Prostate gland (tissue), 2 donors: Measurements from ENCODE around the gene TDRD10. TPM values are rescaled to one million over a fixed set of nuclear protein-coding genes. Genes with fewer than 3 reads are reported as not detected.

ENCODE experiments used
- DNase-seq: peaks from one replicate; pipeline ENCODE4 v3.0.0-alpha.2; 2019; ENCODE audit warnings: low spot score
- H3K27ac ChIP-seq, 2 donors: fragments of 200-600 bp; sonication (generic); 2 replicates each; pipeline ENCODE4 v1.5.1; 2017 to 2019
- H3K27me3 ChIP-seq: fragments of 200-600 bp; sonication (generic); replicated peaks from 2 replicates; pipeline ENCODE4 v1.5.1; 2019; ENCODE audit not compliant: insufficient read depth
- H3K36me3 ChIP-seq, 2 donors: fragments of 200-600 bp; sonication (generic); 1 replicate in 1 of 2; 2 replicates in 1 of 2; pipeline versions ENCODE4 v1.5.1 to v1.8.1; 2017 to 2019
- H3K4me1 ChIP-seq: fragments of 200-600 bp; sonication (generic); replicated peaks from 2 replicates; pipeline ENCODE4 v1.5.1; 2019
- H3K4me3 ChIP-seq, 2 donors: fragments of 200-600 bp; sonication (generic); 2 replicates each; pipeline ENCODE4 v1.5.1; 2017 to 2019
- H3K9me3 ChIP-seq: fragments of 200-600 bp; sonication (generic); 2 replicates; pipeline ENCODE4 v1.5.1; 2017
- CTCF ChIP-seq, 4 experiments: fragments of 200-600 bp in 2 of 4; fragments of 450-650 bp in 2 of 4; sonication (generic) in 2 of 4; IDR thresholded peaks; 1 replicate in 3 of 4; 2 replicates in 1 of 4; pipeline ENCODE4 v1.5.1; 2016 to 2019; ENCODE audit warnings: antibody characterized with exemption in 4 of 4, mild to moderate bottlenecking in 2 of 4, moderate library complexity in 2 of 4
- POLR2A ChIP-seq: fragments of 450-650 bp; IDR thresholded peaks from one replicate; pipeline ENCODE4 v1.6.1; 2016; ENCODE audit warnings: antibody characterized with exemption, mild to moderate bottlenecking
- POLR2AphosphoS5 ChIP-seq: sonication (generic); formaldehyde crosslinking; IDR thresholded peaks from one replicate; pipeline ENCODE4 v1.6.1; 2017; ENCODE audit warnings: antibody characterized with exemption
- WGBS: methylation state at CpG from one replicate; pipeline ENCODE4 v1.1.5; 2018; 5-methylcytosine and 5-hydroxymethylcytosine counted together
- intact Hi-C: fragments of 100-400 bp; cut with DNase I; formaldehyde crosslinking; loops from one replicate; pipeline ENCODE4 v1.14.2; 2022
- total RNA-seq, 2 donors: library from RNA; depleted of rRNA; stranded (reverse); fragments of >200 nt; gene quantifications; one replicate each; pipeline ENCODE4 v1.1.0, GENCODE V29; 2016

TDRD10 gene
- total RNA-seq, 2 donors from 2014 or later: 0.46 to 11.4 TPM

GRCh38 chr1:154502744-154503115 lies 711 bp downstream of the TDRD10 start:
- intact Hi-C loops: no loop called here
- H3K27me3 ChIP-seq: peaks cover 8% of the 10 kb centered on the region
- H3K4me1 ChIP-seq: no peaks in the 10 kb centered on the region
- no peak overlapping the region for H3K27ac ChIP-seq
- no peak for DNase-seq
- H3K36me3 ChIP-seq: no peaks in the 10 kb centered on the region
- WGBS: 17% methylated on average over 43 of the region's 43 CpGs
- no peaks in the 10 kb centered on the region for H3K9me3 ChIP-seq
- H3K4me3 ChIP-seq: no peak overlapping the region
- TF ChIP-seq POLR2A: no peak
- TF ChIP-seq POLR2AphosphoS5: no peak
- TF ChIP-seq CTCF (IDR thresholded peaks at IDR 0.05): no peak

- Histone ChIP-seq H3K27ac (no peak overlapping the region), H3K27me3 (peaks cover 8% of the 10 kb centered on the region), H3K36me3 (no peaks in the 10 kb centered on the region), H3K4me3 (no peak overlapping the region), H3K4me1 (no peaks in the 10 kb centered on the region), H3K9me3 (no peaks in the 10 kb centered on the region)
- DNase-seq: no peak
- WGBS: 74% methylated on average over 5 of the region's 5 CpGs
- TF ChIP-seq POLR2A (no peak), POLR2AphosphoS5 (no peak), CTCF (IDR thresholded peaks at IDR 0.05) (no peak)
- intact Hi-C loops: no loop called here
These were observed 1.9 kb downstream of the TDRD10 start for GRCh38 chr1:154503898-154504297.

GRCh38 chr1:154512760-154513159 lies 10.7 kb downstream of the TDRD10 start:
- 93% methylated on average over 3 of the region's 3 CpGs for WGBS
- Histone ChIP-seq H3K27ac (no peak overlapping the region), H3K36me3 (no peaks in the 10 kb centered on the region), H3K27me3 (no peaks in the 10 kb centered on the region), H3K9me3 (no peaks in the 10 kb centered on the region), H3K4me3 (no peak overlapping the region), H3K4me1 (no peaks in the 10 kb centered on the region)
- intact Hi-C loops: no loop called here
- no peak for TF ChIP-seq POLR2A
- no peak for TF ChIP-seq CTCF (IDR thresholded peaks at IDR 0.05)
- TF ChIP-seq POLR2AphosphoS5: no peak
- no peak for DNase-seq

- H3K27ac ChIP-seq: no peak overlapping the region
- H3K4me1 ChIP-seq: no peaks in the 10 kb centered on the region
- no peaks in the 10 kb centered on the region for H3K36me3 ChIP-seq
- DNase-seq: no peak
- no peaks in the 10 kb centered on the region for H3K9me3 ChIP-seq
- 83% methylated on average over 7 of the region's 7 CpGs for whole genome bisulfite sequencing
- TF ChIP-seq POLR2A: no peak
- no peak for TF ChIP-seq POLR2AphosphoS5
- no peak for TF ChIP-seq CTCF (IDR thresholded peaks at IDR 0.05)
- H3K4me3 ChIP-seq: no peak overlapping the region
- intact Hi-C loops: no loop called here
- no peaks in the 10 kb centered on the region for H3K27me3 ChIP-seq
These were observed 12.1 kb downstream of the TDRD10 start for GRCh38 chr1:154514066-154514553.

GRCh38 chr1:154517661-154518060 lies 15.6 kb downstream of the TDRD10 start:
- Histone ChIP-seq H3K36me3 (no peaks in the 10 kb centered on the region), H3K27ac (no peak overlapping the region), H3K4me3 (no peak overlapping the region), H3K9me3 (no peaks in the 10 kb centered on the region), H3K27me3 (no peaks in the 10 kb centered on the region), H3K4me1 (peaks cover 7% of the 10 kb centered on the region)
- 88% methylated on average over 11 of the region's 11 CpGs for WGBS
- intact Hi-C loops: no loop called here
- no peak for DNase-seq
- no peak for TF ChIP-seq POLR2A
- no peak for TF ChIP-seq POLR2AphosphoS5
- TF ChIP-seq CTCF (IDR thresholded peaks at IDR 0.05): no peak
